NK-92 treated with Interleukin-12 subunit alpha and Interleukin-12 subunit beta, amount 100 ng/mL, for 24 hours (cell line): ENCODE data around the gene COTL1.
A peak's percentile ranks its signal among the peaks of the same experiment; 100 is the strongest.
"Not testable (repeated sequence)": the region's sequence is repeated elsewhere in the genome, so short reads cannot be mapped to it uniquely, and the experiment has no call there.

ENCODE experiments used
- DNase-seq: peaks from one replicate; lab custom pipeline; 2025; lab: John Stamatoyannopoulos, UW

COTL1 gene

GRCh38 chr16:84528322-84528721 lies 89.6 kb downstream of the COTL1 start:
- DNase-seq, result no peak

- no peak for DNase-seq
Measured at GRCh38 chr16:84527532-84528269, 90.2 kb downstream of the COTL1 start.

- no peak for DNase-seq
Measured at GRCh38 chr16:84526794-84527531, 90.9 kb downstream of the COTL1 start.

GRCh38 chr16:84524941-84525581 lies 92.8 kb downstream of the COTL1 start:
- not testable (repeated sequence) for DNase-seq

DNA sequence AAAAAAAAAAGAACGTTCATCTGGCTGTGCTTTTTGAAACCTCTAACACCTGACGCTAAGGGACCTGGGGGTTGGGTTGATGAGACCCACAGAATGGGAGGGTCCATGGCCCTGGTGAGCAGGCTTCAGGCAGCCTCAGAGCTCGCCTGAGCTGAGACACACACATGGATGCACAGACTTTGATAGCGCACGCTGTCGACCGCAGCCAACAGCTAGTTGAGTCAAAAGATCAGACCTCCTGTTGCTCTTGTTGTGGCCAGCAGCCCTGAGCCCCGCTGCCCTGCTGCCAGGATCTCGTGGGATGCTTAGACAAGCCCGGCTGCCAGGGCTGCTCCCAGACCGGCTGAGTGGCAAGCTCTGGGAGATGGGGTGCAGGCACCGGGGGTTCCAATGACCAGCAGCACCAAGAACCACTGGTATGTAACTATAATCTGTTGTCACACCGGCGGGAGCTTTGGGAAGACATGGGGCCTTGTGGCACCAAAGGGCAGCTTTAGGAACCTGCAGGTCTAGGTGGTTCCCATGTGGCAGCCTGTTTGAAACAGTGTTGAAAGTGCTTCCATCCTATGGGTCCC lies 93.4 kb downstream of the COTL1 start:
- no peak for DNase-seq

GRCh38 chr16:84521497-84521770 lies 96.4 kb downstream of the COTL1 start:
- no peak for DNase-seq

- DNase-seq, result no peak
Measured at GRCh38 chr16:84520725-84521496, 97.0 kb downstream of the COTL1 start.

DNA sequence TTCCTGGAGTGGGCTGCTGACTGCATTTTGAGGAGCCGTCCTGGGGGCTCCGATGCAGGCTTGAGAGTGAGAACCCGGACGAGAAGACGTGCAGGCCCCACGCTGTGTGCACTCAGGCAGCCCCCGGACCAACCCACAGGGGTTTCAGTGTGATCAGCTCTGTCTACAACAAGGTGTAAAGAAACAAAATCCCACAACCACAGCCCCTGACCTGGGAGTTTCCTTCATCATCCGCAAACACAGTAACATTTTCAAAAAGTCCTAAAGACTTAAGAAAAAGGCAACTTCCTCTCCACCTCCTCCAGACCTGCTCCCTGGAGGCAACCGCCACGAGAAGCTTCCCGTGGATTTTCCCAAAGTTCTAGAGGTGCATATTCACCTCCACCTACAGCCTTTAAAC lies 98.0 kb downstream of the COTL1 start:
- DNase-seq, result no peak

GRCh38 chr16:84518804-84519341 lies 99.0 kb downstream of the COTL1 start:
- DNase-seq, result peak; percentile 54

GRCh38 chr16:84518220-84518619 lies 99.7 kb downstream of the COTL1 start:
- not testable (repeated sequence) for DNase-seq

- DNase-seq, result no peak
Measured at GRCh38 chr16:84517366-84517765, 100.5 kb downstream of the COTL1 start.
